ENCODE results near the gene ORC5. TPM values are rescaled to one million over a fixed set of nuclear protein-coding genes. Genes with fewer than 3 reads are reported as not detected.
A peak's percentile ranks its signal among the peaks of the same experiment; 100 is the strongest.

The ORC5 gene
- 10 to 100 TPM; 13.3 to 29.9 (median 26.5) TPM for total RNA-seq

DNA sequence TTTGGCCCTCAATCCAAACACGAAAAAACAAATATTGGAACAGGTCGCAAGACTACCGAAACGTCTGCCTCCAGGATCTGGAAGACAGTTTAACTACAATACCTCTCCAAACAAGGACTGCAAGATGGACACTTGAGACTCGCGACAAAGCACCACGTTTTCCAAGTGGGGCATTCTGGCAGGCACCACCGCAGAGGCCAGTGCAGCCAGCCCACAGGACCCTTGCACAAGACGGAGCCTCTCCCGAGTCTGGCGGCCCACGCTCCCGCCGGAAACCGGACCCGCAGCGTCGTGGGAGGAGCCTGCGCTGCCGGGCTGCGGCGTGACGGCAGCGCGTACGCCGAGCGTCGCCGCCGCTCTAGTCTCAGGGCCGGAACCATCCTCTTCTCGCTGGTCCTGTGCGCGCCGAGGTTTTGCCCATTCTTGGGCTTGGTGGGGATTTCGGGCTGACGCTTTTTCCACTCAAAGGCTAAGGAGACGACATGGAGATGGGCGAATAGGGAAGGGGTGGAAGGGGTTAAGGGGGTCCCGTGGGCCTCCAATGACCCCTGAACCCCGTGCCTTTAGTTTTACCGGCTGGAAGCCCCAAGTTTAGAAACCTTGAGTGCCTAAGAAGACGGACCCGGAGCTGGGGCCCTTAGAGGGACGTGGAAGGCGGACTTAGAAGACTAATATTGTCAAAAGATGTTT, at the start of gene ORC5:
Gene ORC5, minus strand, starts transcription at position 283 of the 690 bp plus-strand sequence. Its CDS starts 109 bp downstream, at position 174.
- intact Hi-C loops (cut with DNase I; ENCODE audit: low total_unique reads), result no loop called here
- peak; percentile 66 to 72 (median 69) for TF ChIP-seq POLR2AphosphoS5 (IDR thresholded peaks at IDR 0.05)
- TF ChIP-seq, protein P1, sequence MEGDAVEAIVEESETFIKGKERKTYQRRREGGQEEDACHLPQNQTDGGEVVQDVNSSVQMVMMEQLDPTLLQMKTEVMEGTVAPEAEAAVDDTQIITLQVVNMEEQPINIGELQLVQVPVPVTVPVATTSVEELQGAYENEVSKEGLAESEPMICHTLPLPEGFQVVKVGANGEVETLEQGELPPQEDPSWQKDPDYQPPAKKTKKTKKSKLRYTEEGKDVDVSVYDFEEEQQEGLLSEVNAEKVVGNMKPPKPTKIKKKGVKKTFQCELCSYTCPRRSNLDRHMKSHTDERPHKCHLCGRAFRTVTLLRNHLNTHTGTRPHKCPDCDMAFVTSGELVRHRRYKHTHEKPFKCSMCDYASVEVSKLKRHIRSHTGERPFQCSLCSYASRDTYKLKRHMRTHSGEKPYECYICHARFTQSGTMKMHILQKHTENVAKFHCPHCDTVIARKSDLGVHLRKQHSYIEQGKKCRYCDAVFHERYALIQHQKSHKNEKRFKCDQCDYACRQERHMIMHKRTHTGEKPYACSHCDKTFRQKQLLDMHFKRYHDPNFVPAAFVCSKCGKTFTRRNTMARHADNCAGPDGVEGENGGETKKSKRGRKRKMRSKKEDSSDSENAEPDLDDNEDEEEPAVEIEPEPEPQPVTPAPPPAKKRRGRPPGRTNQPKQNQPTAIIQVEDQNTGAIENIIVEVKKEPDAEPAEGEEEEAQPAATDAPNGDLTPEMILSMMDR (IDR thresholded peaks at IDR 0.05), result no peak
- TF ChIP-seq POLR2A (IDR thresholded peaks at IDR 0.05), result peak; percentile 46
- Histone ChIP-seq H3K36me3 (no peaks in the 10 kb centered on the region), H3K4me3 (peak within 1 kb of the TSS; percentile 68 to 79 (median 74)), H3K27me3 (no peaks in the 10 kb centered on the region), H3K9me3 (no peaks in the 10 kb centered on the region), H3K27ac (peak within 1 kb of the TSS; percentile 80 to 89), H3K4me1 (peaks cover 4 to 21% of the 10 kb centered on the region in 2 donors)
- peak; percentile 50 to 64 for DNase-seq (ENCODE audit: low spot score in 2 of 2)

DNA sequence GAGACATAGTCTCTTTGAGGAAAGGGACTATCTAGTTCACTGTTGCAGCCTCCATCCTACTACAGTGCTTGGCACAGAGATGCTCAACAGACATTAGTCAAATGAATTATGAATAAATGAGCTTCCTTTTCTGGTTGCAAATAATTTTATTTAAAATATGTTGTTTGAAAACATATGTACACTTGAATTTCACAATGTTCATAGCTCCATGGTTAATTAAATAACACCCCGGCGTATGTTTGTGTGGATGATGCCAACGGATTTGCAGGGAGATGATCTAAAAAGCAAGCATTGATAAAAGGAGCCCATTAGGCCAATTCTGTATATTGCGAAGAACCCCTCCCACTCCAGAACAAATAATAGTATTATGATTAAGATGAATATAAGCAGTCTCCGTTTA, 47.8 kb upstream of the ORC5 start:
- Histone ChIP-seq H3K27me3 (no peaks in the 10 kb centered on the region), H3K36me3 (no peaks in the 10 kb centered on the region), H3K9me3 (no peaks in the 10 kb centered on the region), H3K4me1 (no peaks in the 10 kb centered on the region), H3K27ac (no peak overlapping the region), H3K4me3 (no peak overlapping the region)
- TF ChIP-seq, protein P1 (IDR thresholded peaks at IDR 0.05), result no peak
- TF ChIP-seq POLR2A (IDR thresholded peaks at IDR 0.05), result no peak
- TF ChIP-seq POLR2AphosphoS5 (IDR thresholded peaks at IDR 0.05), result no peak
- no peak for DNase-seq (ENCODE audit: low spot score in 2 of 2)
- intact Hi-C loops (cut with DNase I; ENCODE audit: low total_unique reads), result no loop called here

DNA sequence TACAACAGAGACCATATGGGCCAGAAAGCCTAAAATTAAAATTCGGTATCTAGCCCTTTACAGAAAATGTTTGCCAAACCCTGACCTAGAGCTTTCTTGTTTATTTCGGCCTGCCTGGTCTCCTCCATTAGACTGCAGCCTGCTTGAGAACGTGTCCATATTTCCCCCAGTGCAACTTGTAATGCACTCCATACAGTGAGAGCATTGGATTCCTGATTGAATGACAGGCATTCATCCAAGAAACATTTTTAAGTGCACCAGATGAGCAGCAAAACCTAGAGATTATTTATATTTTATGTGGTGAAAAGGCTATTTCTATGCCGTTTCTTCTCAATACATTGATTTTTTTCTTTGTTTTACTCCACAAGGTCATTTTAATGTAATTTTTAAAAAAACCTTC, 47.4 kb upstream of the ORC5 start:
- TF ChIP-seq POLR2AphosphoS5 (IDR thresholded peaks at IDR 0.05) (no peak), POLR2A (IDR thresholded peaks at IDR 0.05) (no peak)
- TF ChIP-seq, protein P1 (IDR thresholded peaks at IDR 0.05), result no peak
- intact Hi-C loops (cut with DNase I; ENCODE audit: low total_unique reads), result no loop called here
- DNase-seq (ENCODE audit: low spot score in 2 of 2), result no peak
- no peaks in the 10 kb centered on the region for H3K4me1 ChIP-seq
- no peaks in the 10 kb centered on the region for H3K36me3 ChIP-seq
- H3K27me3 ChIP-seq, result no peaks in the 10 kb centered on the region
- no peak overlapping the region for H3K4me3 ChIP-seq
- H3K9me3 ChIP-seq, result no peaks in the 10 kb centered on the region
- H3K27ac ChIP-seq, result no peak overlapping the region

DNA sequence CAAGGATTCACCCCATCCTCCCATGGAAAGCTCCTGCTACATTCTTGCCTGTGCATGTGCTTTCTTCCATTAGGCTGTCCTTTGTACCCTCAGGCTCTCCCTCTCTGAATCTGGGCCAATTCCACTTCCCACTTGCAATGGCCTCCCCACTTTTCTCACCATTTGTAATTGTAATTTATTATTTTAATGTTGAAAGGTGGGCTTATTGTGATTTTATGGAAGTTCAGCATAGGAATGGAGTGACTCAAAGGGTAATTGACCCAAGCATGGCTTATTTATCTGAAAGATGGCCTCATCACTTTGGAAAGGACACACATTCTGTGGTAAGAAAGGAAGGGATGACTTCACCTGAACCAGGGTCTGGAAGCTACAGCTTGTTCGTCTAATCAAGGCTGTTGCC, 46.9 kb upstream of the ORC5 start:
- Histone ChIP-seq H3K4me3 (no peak overlapping the region), H3K36me3 (no peaks in the 10 kb centered on the region), H3K27ac (no peak overlapping the region), H3K27me3 (no peaks in the 10 kb centered on the region), H3K4me1 (no peaks in the 10 kb centered on the region), H3K9me3 (no peaks in the 10 kb centered on the region)
- TF ChIP-seq POLR2A (IDR thresholded peaks at IDR 0.05) (no peak), POLR2AphosphoS5 (IDR thresholded peaks at IDR 0.05) (no peak)
- TF ChIP-seq, protein P1 (IDR thresholded peaks at IDR 0.05), result no peak
- intact Hi-C loops (cut with DNase I; ENCODE audit: low total_unique reads), result no loop called here
- DNase-seq (ENCODE audit: low spot score in 2 of 2), result no peak

DNA sequence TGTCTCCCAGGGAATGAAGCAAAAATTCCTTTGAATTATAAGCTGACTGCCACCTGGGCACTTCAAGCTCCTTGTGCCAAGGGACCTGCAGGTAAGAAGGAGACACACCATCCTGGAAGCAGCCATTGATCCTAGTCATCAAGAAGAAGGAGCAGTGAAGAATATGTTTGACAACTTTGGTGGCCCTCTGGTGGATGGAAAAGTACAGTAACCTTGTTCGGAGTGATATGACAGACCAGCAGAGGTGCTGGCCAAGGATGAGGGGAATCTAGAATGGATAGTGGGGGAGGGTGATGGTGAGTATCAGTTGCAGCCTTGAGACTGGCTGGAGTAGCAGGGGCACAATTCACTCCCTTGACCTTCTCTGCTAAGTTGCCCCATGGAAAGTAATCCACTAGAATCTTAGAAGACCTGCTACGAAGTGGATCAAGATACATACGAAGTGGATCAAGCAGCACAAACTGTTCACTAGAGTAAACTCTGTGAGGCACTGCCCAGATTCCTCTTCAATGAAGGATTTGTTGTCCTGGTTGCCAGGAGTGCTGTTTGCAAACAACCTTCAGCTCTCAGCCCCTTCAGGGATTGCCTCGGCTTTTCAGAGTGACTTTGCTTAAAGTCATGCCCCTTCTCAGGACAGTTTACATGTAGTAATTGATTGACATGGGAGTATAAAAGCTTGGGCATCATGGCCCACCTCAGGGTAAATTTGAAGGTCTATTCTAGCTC, 44.8 kb upstream of the ORC5 start:
- H3K4me3 ChIP-seq, result no peak overlapping the region
- H3K27me3 ChIP-seq, result no peaks in the 10 kb centered on the region
- H3K27ac ChIP-seq, result no peak overlapping the region
- no peak for TF ChIP-seq POLR2AphosphoS5 (IDR thresholded peaks at IDR 0.05)
- TF ChIP-seq, protein P1 (IDR thresholded peaks at IDR 0.05), result no peak
- no peak for TF ChIP-seq POLR2A (IDR thresholded peaks at IDR 0.05)
- no peaks in the 10 kb centered on the region for H3K4me1 ChIP-seq
- H3K9me3 ChIP-seq, result no peaks in the 10 kb centered on the region
- intact Hi-C loops (cut with DNase I; ENCODE audit: low total_unique reads), result no loop called here
- H3K36me3 ChIP-seq, result no peaks in the 10 kb centered on the region
- DNase-seq (ENCODE audit: low spot score in 2 of 2), result no peak
